Transverse colon (tissue), 3 donors: Measurements from ENCODE around the gene CADPS2.

Experiments used
- CTCF ChIP-seq, 5 experiments: fragments of 200-600 bp in 3 of 5; fragments of 450-650 bp in 2 of 5; sonication (generic) in 3 of 5; IDR thresholded peaks; 1 replicate in 2 of 5; 2 replicates in 3 of 5; pipeline ENCODE4 v1.5.1; 2016 to 2017; ENCODE audit warnings: antibody characterized with exemption in 5 of 5, inconsistent platforms in 3 of 5, mild to moderate bottlenecking in 2 of 5, moderate library complexity in 1 of 5
- EP300 ChIP-seq: sonication (generic); formaldehyde crosslinking; IDR thresholded peaks from one replicate; pipeline ENCODE4 v1.6.1; 2017; ENCODE audit warnings: antibody characterized with exemption, low read depth

- no peak for TF ChIP-seq CTCF (IDR thresholded peaks at IDR 0.05)
- no peak for TF ChIP-seq EP300
These were observed 452.5 kb downstream of the CADPS2 start for GRCh38 chr7:122433765-122434164.
